Muscle of leg (tissue), 11 donors: ENCODE measurements around the gene SEPTIN1. TPM values are rescaled to one million over a fixed set of nuclear protein-coding genes. Genes with fewer than 3 reads are reported as not detected.

Experiments
- DNase-seq: peaks from one replicate; pipeline ENCODE4 v3.0.0; 2013
- H3K27ac ChIP-seq: one replicate; pipeline ENCODE4 v1.5.1; 2013; ENCODE audit warnings: mild to moderate bottlenecking, low read length, control low read depth
- H3K27me3 ChIP-seq: one replicate; pipeline ENCODE4 v1.6.1; 2013; ENCODE audit warnings: low read length; ENCODE audit not compliant: control insufficient read depth, insufficient read depth
- H3K36me3 ChIP-seq: one replicate; pipeline ENCODE4 v1.6.1; 2013; ENCODE audit warnings: low read length; ENCODE audit not compliant: control insufficient read depth, insufficient read depth
- H3K4me1 ChIP-seq: one replicate; pipeline ENCODE4 v1.6.1; 2013; ENCODE audit warnings: low read length; ENCODE audit not compliant: control insufficient read depth, insufficient read depth
- H3K4me3 ChIP-seq: one replicate; pipeline ENCODE4 v1.5.1; 2013; ENCODE audit warnings: low read length, control low read depth
- H3K9me3 ChIP-seq: replicated peaks from 2 replicates; pipeline ENCODE4 v1.6.1; 2013; ENCODE audit warnings: low read depth, low read length; ENCODE audit not compliant: control insufficient read depth
- WGBS: methylation state at CpG from one replicate; pipeline ENCODE4 v1.1.5; 2013; ENCODE audit warnings: missing lambda C conversion rate; ENCODE audit not compliant: insufficient coverage; 5-methylcytosine and 5-hydroxymethylcytosine counted together
- polyA plus RNA-seq, 8 donors: library from polyadenylated mRNA; unstranded; fragments of 120-200 nt; gene quantifications; one replicate each; pipeline versions ENCODE4 v1.2.1 to v1.2.3, GENCODE V29; 2013; ENCODE audit warnings: inconsistent platforms in 1 of 8, low replicate concordance in 1 of 8; ENCODE audit not compliant: insufficient read length in 8 of 8, insufficient read depth in 1 of 8
- total RNA-seq: library from RNA; stranded (reverse); fragments of 120-200 nt; gene quantifications from one replicate; pipeline ENCODE4 v1.2.4, GENCODE V29; 2013

SEPTIN1 gene
- total and polyA plus RNA-seq, 9 donors: 0.18 to 4.7 (median 2.5) TPM

GRCh38 chr16:30368792-30369090, 13.6 kb downstream of the SEPTIN1 start:
- H3K4me1 ChIP-seq: peaks cover 41% of the 10 kb centered on the region
- H3K4me3 ChIP-seq: peak overlapping the region; percentile 83
- H3K36me3 ChIP-seq: peaks cover 23% of the 10 kb centered on the region
- peak overlapping the region; percentile 71 for H3K27ac ChIP-seq
- H3K9me3 ChIP-seq: no peaks in the 10 kb centered on the region
- no peak for DNase-seq
- no peaks in the 10 kb centered on the region for H3K27me3 ChIP-seq
- WGBS: 0% methylated on average over 1 of the region's 4 CpGs

GRCh38 chr16:30368122-30368791, 14.1 kb downstream of the SEPTIN1 start:
- Histone ChIP-seq H3K4me1 (peaks cover 41% of the 10 kb centered on the region), H3K36me3 (peaks cover 25% of the 10 kb centered on the region), H3K4me3 (peak overlapping the region; percentile 83), H3K27ac (peak overlapping the region; percentile 3), H3K9me3 (no peaks in the 10 kb centered on the region), H3K27me3 (no peaks in the 10 kb centered on the region)
- no peak for DNase-seq
- WGBS: 0% methylated on average over 3 of the region's 8 CpGs

- Histone ChIP-seq H3K36me3 (peaks cover 32% of the 10 kb centered on the region), H3K27ac (no peak overlapping the region), H3K27me3 (no peaks in the 10 kb centered on the region), H3K9me3 (no peaks in the 10 kb centered on the region), H3K4me3 (peak overlapping the region; percentile 83), H3K4me1 (peaks cover 34% of the 10 kb centered on the region)
- DNase-seq: no peak
- WGBS: 72% methylated on average over 8 of the region's 10 CpGs
Measured at GRCh38 chr16:30367349-30368009, 14.9 kb downstream of the SEPTIN1 start.

GRCh38 chr16:30366511-30366910, 15.8 kb downstream of the SEPTIN1 start:
- no peaks in the 10 kb centered on the region for H3K9me3 ChIP-seq
- peaks cover 25% of the 10 kb centered on the region for H3K4me1 ChIP-seq
- H3K27me3 ChIP-seq: no peaks in the 10 kb centered on the region
- peaks cover 37% of the 10 kb centered on the region for H3K36me3 ChIP-seq
- no peak for DNase-seq
- H3K27ac ChIP-seq: no peak overlapping the region
- no peak overlapping the region for H3K4me3 ChIP-seq
- 80% methylated on average over 2 of the region's 4 CpGs for WGBS

- Histone ChIP-seq H3K9me3 (no peaks in the 10 kb centered on the region), H3K27ac (no peak overlapping the region), H3K36me3 (peaks cover 46% of the 10 kb centered on the region), H3K4me3 (no peak overlapping the region), H3K4me1 (peaks cover 20% of the 10 kb centered on the region), H3K27me3 (no peaks in the 10 kb centered on the region)
- DNase-seq: no peak
- 78% methylated on average over 6 of the region's 10 CpGs for WGBS
Measured at GRCh38 chr16:30365200-30365599, 17.2 kb downstream of the SEPTIN1 start.

- H3K36me3 ChIP-seq: peaks cover 73% of the 10 kb centered on the region
- 85% methylated on average over 3 of the region's 7 CpGs for WGBS
- H3K9me3 ChIP-seq: no peaks in the 10 kb centered on the region
Measured at GRCh38 chr16:30361180-30361579, 21.2 kb downstream of the SEPTIN1 start.

GRCh38 chr16:30359871-30360170, 22.5 kb downstream of the SEPTIN1 start:
- Histone ChIP-seq H3K27ac (no peak overlapping the region), H3K36me3 (peaks cover 64% of the 10 kb centered on the region), H3K9me3 (no peaks in the 10 kb centered on the region), H3K4me3 (no peak overlapping the region), H3K4me1 (peaks cover 15% of the 10 kb centered on the region), H3K27me3 (no peaks in the 10 kb centered on the region)
- no peak for DNase-seq
- 67% methylated on average over 4 of the region's 6 CpGs for WGBS

More at GRCh38 chr16:30361180-30361579, 21.2 kb downstream of the SEPTIN1 start:
- Histone ChIP-seq H3K4me3 (no peak overlapping the region), H3K27me3 (no peaks in the 10 kb centered on the region), H3K27ac (no peak overlapping the region), H3K4me1 (peaks cover 7% of the 10 kb centered on the region)
- DNase-seq: no peak

- H3K9me3 ChIP-seq: no peaks in the 10 kb centered on the region
- peaks cover 59% of the 10 kb centered on the region for H3K36me3 ChIP-seq
- WGBS: 88% methylated on average over 20 of the region's 28 CpGs
- peaks cover 19% of the 10 kb centered on the region for H3K4me1 ChIP-seq
- no peaks in the 10 kb centered on the region for H3K27me3 ChIP-seq
- H3K4me3 ChIP-seq: no peak overlapping the region
- no peak overlapping the region for H3K27ac ChIP-seq
- no peak for DNase-seq
Measured at GRCh38 chr16:30358990-30359870, 23.1 kb downstream of the SEPTIN1 start.

- Histone ChIP-seq H3K36me3 (peaks cover 65% of the 10 kb centered on the region), H3K4me1 (peaks cover 26% of the 10 kb centered on the region), H3K27ac (no peak overlapping the region), H3K4me3 (no peak overlapping the region), H3K9me3 (no peaks in the 10 kb centered on the region), H3K27me3 (no peaks in the 10 kb centered on the region)
- WGBS: 94% methylated on average over 4 of the region's 9 CpGs
- no peak for DNase-seq
Measured at GRCh38 chr16:30358577-30358936, 23.8 kb downstream of the SEPTIN1 start.
